PFSK-1 (cell line): ENCODE results near the gene ZNF213.

Source experiments
- FOXP2 ChIP-seq: optimal IDR thresholded peaks from 2 replicates; pipeline ENCODE3; 2011; ENCODE audit warnings: borderline replicate concordance, control low read depth, inconsistent platforms; ENCODE audit not compliant: insufficient read depth; ENCODE audit errors: extremely low read length, extremely low read depth
- POLR2AphosphoS5 ChIP-seq: IDR thresholded peaks from 2 replicates; pipeline ENCODE4 v1.6.1; 2012; ENCODE audit warnings: low read depth, mild to moderate bottlenecking, control low read depth, low read length, moderate library complexity
- REST ChIP-seq, 2 experiments: IDR thresholded peaks; 2 replicates each; pipeline versions ENCODE4 v1.6.1 to v1.8.0; 2011 to 2012; ENCODE audit warnings: low read depth in 2 of 2, low read length in 2 of 2, control low read depth in 1 of 2, inconsistent platforms in 1 of 2, mild to moderate bottlenecking in 1 of 2, moderate library complexity in 1 of 2; ENCODE audit not compliant: insufficient read depth in 1 of 2
- SIN3A ChIP-seq: IDR thresholded peaks from 2 replicates; pipeline ENCODE4 v1.6.1; 2012; ENCODE audit warnings: mild to moderate bottlenecking, low read length, moderate library complexity, borderline replicate concordance; ENCODE audit not compliant: insufficient read depth
- TAF1 ChIP-seq: IDR thresholded peaks from 2 replicates; pipeline ENCODE4 v1.6.1; 2012; ENCODE audit warnings: low read length, control low read depth, borderline replicate concordance; ENCODE audit not compliant: insufficient read depth

Gene ZNF213

DNA sequence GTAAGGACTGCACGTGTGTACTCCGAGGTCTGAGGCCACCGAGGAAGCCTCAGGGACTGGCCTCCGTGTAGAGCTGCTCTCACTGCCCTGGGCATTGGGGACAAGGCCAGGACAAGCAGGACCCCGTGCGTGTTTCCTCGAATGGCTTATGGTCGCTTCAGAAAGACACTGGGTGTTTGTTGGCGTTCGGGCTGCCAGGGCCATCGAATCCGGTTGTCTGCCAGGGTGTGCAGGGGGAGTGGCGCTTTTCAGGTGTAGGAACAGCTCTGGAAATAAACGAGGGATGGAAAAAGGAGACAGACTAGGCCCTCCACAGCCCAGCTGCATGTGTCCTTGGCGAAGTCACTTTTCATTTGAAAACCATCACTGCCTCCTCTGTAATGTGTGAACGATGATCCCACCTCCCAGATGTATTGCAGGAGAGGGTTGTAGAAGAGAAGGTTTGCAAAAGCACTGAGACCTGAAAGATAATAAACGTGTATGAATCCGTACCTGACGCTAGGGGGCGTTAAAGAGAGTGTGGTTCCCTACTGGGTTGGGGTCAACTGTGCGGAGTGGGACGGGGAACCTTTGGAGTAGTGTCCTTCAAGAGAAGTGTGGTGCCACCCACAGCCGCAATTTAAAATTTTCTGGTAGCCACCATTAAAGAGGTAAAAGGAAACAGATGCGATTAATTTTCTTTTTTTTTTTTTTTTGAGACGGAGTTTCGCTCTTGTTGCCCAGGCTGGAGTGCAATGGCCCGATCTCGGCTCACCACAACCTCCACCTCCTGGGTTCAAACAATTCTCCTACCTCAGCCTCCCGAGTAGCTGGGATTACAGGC, 33.6 kb upstream of the ZNF213 start:
- TF ChIP-seq TAF1 (no peak), FOXP2 (no peak), SIN3A (no peak), REST (IDR thresholded peaks at IDR 0.05; ENCODE audit: insufficient read depth in 1 of 2, low read depth in 2 of 2, low read length in 2 of 2) (no peak), POLR2AphosphoS5 (no peak)

DNA sequence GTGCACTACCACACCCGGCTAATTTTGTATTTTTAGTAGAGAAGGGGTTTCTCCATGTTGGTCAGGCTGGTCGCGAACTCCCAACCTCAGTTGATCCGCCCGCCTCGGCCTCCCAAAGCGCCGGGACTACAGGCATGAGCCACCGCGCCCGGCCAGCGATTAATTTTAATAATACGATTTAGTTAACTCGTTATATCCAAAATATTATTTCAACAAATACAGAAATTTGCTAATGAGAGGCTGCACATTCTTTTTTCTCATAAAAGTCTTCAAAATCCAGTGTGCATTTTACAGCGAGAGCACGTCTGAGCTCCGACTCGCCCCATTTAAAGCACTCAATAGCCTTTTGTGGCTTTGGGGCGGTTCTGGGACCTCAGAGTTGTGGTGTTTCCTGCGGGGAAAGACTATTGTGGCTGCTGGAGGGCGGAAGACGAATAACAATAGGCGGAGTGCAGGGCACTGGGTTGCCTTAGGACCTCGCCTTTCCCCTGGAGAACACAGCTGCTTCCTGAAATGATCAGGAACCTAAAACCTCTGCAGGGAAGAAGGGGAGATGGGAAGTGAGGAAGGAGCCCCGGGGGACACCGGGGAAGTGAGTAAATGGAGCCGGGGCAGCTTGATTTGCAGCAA, 32.9 kb upstream of the ZNF213 start:
- TF ChIP-seq REST (IDR thresholded peaks at IDR 0.05; ENCODE audit: insufficient read depth in 1 of 2, low read depth in 2 of 2, low read length in 2 of 2) (no peak), POLR2AphosphoS5 (no peak), TAF1 (no peak), FOXP2 (no peak), SIN3A (no peak)

DNA sequence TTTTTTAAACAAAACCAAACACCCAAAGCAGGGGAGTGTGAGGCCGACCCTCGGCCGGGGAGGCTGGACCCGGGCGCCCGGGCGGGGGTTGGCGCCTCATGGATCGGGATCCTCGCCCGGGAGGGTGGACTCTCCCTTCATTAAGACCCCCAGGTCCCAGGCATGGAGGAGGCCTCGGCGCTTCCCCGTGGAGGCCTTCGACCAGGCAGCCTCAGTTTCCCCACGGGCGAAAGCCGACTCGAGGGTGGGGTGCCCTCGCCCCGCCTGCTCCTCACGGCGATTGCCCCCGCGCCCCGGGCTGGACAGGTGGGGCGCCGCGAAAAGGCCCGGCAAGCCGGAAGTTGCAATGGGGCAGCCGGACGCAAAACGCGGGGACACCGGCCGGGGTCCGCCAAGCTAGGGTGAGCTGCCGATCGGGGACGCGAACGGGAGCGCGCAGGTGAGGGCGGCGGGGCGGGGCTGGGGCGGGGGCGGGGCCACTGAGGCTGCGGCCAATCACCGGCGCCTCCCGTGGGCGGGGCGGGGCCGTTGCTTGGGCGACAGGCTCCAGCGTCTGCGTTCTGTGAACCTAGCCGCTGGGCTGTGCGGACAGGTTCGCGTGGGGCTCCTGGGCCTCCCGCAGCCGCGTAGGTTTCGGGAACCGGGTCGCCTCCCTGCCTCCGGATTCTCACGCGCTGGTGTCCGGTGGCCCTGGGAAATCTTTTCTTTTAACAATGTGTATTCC, 28.5 kb upstream of the ZNF213 start:
- 0 out of 2 replicates have a peak, but pooled peaks have one; percentile 40 for TF ChIP-seq TAF1
- no peak for TF ChIP-seq FOXP2
- peak; percentile 54 for TF ChIP-seq POLR2AphosphoS5
- TF ChIP-seq SIN3A, result peak; percentile 53; the same call in 1 of the 2 replicates
- no peak for TF ChIP-seq REST (IDR thresholded peaks at IDR 0.05; ENCODE audit: insufficient read depth in 1 of 2, low read depth in 2 of 2, low read length in 2 of 2)

GRCh38 chr16:3112058-3112880, 22.6 kb upstream of the ZNF213 start, which contains the start of gene ZNF205:
Gene ZNF205 (plus strand): TSS chr16:3112586. CDS start chr16:3113431, 845 bp downstream.
- TF ChIP-seq TAF1 (peak; percentile 92), SIN3A (peak; percentile 64; the same call in 1 of the 2 replicates), POLR2AphosphoS5 (peak; percentile 80), FOXP2 (peak; percentile 42), REST (IDR thresholded peaks at IDR 0.05; ENCODE audit: insufficient read depth in 1 of 2, low read depth in 2 of 2, low read length in 2 of 2) (peak in 1 of 2 experiments; percentile 47; a peak in 1 of 4 replicates)
